ENCODE results near the gene SMARCC1. TPM values are rescaled to one million over a fixed set of nuclear protein-coding genes. Genes with fewer than 3 reads are reported as not detected.

Gene SMARCC1
- total RNA-seq, 1 experiment from 2014 or later, result 43.1 TPM

DNA sequence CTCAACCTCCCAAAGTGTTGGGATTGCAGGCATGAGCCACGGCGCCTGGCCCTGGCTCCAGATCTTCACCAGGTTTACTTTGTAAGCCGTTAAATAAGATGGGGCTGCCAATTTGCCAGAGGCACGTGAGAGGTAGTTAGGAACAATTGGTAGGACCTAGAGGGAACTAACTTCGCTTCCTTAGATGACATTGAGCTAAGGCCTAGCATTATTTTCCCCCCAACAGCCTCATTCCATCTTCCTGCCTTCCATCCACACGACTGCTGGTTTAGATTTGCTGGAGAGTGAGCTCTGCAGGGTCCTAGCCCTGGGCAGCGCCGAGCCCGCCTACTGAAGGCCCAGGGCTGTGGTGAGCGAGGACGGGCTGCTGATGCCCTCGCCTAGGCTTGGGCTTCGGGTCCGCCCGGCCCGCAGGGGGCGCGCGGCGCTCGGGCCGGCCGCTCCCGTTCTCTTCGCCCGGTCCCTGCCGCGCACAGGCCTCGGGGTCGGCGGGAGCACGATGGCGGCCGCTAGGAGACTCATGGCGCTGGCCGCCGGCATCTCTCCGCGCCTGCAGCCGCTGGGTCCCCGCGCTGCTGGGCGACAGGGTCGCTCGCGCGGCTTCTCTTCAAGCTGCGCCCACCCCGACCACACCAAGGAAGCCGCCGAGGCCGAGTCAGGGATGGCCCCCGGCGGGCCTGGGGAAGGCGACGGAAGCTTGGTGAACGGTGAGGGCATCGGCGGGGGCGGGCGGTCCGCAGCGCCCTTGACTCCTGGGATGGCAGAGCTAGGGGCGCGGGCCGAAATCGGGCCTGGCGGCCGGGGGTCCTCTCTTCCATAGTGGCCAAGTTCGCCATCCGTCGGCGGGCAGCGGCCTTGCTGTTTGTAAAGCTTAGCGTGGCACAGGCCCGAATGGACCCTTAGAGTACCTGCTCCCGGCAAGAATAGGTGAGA is 43.1 kb upstream of the SMARCC1 start:
- DNase-seq (peak; percentile 89), ATAC-seq (peak; percentile 99)
- BruUV-seq (replicated peaks), result no TSS peak
- Histone ChIP-seq H3K36me3 (ENCODE audit: low read depth, low read length) (peaks cover 25% of the 10 kb centered on the region), H3K27ac (ENCODE audit: low read length) (peak overlapping the region; percentile 36), H3K79me2 (ENCODE audit: low read length) (peaks cover 39% of the 10 kb centered on the region), H4K20me1 (ENCODE audit: low read length) (peaks cover 12% of the 10 kb centered on the region; the same call in 1 of the 2 replicates), H3K9me3 (ENCODE audit: low read length) (no peaks in the 10 kb centered on the region), H3F3A (ENCODE audit: low read length, unreplicated experiment) (no peaks in the 10 kb centered on the region), H3K4me3 (ENCODE audit: low read length) (peak overlapping the region; percentile 94), H3K4me2 (ENCODE audit: low read length) (peak overlapping the region; percentile 96), H3K9ac (ENCODE audit: low read length) (peak overlapping the region; percentile 98), H2AFZ (ENCODE audit: low read length) (peak overlapping the region; percentile 86), H3K9me2 (replicated peaks; ENCODE audit: low read length) (no peaks in the 10 kb centered on the region), H3K4me1 (ENCODE audit: insufficient read depth, low read length) (peaks cover 17% of the 10 kb centered on the region), H3K27me3 (ENCODE audit: low read length) (no peaks in the 10 kb centered on the region)
- CTCF ChIA-PET, result interaction anchor here (0.6 to 1.6 kb wide), 3 partner anchors 314 to 359 kb away, joined by 3 to 15 read pairs (median 4); no protein-coding TSS in a partner anchor
- intact Hi-C loops (cut with micrococcal nuclease), result no loop called here
- POLR2A ChIA-PET (ENCODE audit: unreplicated experiment), result interaction anchor here (0.5 to 0.8 kb wide), 2 partner anchors 31 to 603 kb away, joined by 3 read pairs; no protein-coding TSS in a partner anchor
- TF ChIP-seq, protein P1, sequence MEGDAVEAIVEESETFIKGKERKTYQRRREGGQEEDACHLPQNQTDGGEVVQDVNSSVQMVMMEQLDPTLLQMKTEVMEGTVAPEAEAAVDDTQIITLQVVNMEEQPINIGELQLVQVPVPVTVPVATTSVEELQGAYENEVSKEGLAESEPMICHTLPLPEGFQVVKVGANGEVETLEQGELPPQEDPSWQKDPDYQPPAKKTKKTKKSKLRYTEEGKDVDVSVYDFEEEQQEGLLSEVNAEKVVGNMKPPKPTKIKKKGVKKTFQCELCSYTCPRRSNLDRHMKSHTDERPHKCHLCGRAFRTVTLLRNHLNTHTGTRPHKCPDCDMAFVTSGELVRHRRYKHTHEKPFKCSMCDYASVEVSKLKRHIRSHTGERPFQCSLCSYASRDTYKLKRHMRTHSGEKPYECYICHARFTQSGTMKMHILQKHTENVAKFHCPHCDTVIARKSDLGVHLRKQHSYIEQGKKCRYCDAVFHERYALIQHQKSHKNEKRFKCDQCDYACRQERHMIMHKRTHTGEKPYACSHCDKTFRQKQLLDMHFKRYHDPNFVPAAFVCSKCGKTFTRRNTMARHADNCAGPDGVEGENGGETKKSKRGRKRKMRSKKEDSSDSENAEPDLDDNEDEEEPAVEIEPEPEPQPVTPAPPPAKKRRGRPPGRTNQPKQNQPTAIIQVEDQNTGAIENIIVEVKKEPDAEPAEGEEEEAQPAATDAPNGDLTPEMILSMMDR (conservative IDR thresholded peaks at IDR 0.05; ENCODE audit: low read depth, low read length), result peak; percentile 82
- TF ChIP-seq EZH2phosphoT487 (IDR thresholded peaks at IDR 0.05; ENCODE audit: borderline replicate concordance, low read length), result no peak

DNA sequence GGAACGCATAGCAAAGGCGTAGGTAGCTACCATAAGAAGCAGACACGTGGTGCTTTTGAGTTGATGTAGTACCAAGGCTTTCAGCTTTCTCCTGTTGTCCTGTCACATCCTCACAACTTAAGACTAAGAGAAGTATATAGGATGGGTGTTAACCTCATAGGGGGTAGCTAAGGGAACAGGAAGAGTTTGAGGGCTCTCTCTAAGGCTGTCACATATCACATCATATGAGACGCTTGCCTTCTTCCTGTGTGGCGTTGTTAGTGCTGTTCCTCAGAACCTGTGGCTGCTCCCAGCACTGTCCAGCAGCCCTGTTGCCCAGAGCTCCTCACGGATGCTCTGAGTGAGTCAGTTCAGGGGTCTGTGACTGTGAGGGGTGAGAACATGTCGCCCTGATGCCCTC is 35.9 kb upstream of the SMARCC1 start:
- H3K27ac ChIP-seq (ENCODE audit: low read length), result no peak overlapping the region
- no peak overlapping the region for H3K9ac ChIP-seq (ENCODE audit: low read length)
- DNase-seq, result no peak
- no peaks in the 10 kb centered on the region for H3K79me2 ChIP-seq (ENCODE audit: low read length)
- no TSS peak for BruUV-seq (replicated peaks)
- no peaks in the 10 kb centered on the region for H3K9me3 ChIP-seq (ENCODE audit: low read length)
- H3K9me2 ChIP-seq (replicated peaks; ENCODE audit: low read length), result no peaks in the 10 kb centered on the region
- no peak overlapping the region for H3K4me3 ChIP-seq (ENCODE audit: low read length)
- no peaks in the 10 kb centered on the region for H3K4me1 ChIP-seq (ENCODE audit: insufficient read depth, low read length)
- H3F3A ChIP-seq (ENCODE audit: low read length, unreplicated experiment), result no peaks in the 10 kb centered on the region
- no peak for TF ChIP-seq EZH2phosphoT487 (IDR thresholded peaks at IDR 0.05; ENCODE audit: borderline replicate concordance, low read length)
- CTCF ChIA-PET, result no interaction called here
- H3K36me3 ChIP-seq (ENCODE audit: low read depth, low read length), result peaks cover 3% of the 10 kb centered on the region; the same call in 1 of the 2 replicates
- no peaks in the 10 kb centered on the region for H4K20me1 ChIP-seq (ENCODE audit: low read length)
- ATAC-seq, result no peak
- intact Hi-C loops (cut with micrococcal nuclease), result no loop called here
- H2AFZ ChIP-seq (ENCODE audit: low read length), result no peak overlapping the region
- H3K27me3 ChIP-seq (ENCODE audit: low read length), result no peaks in the 10 kb centered on the region
- H3K4me2 ChIP-seq (ENCODE audit: low read length), result no peak overlapping the region
- POLR2A ChIA-PET (ENCODE audit: unreplicated experiment), result no interaction called here

DNA sequence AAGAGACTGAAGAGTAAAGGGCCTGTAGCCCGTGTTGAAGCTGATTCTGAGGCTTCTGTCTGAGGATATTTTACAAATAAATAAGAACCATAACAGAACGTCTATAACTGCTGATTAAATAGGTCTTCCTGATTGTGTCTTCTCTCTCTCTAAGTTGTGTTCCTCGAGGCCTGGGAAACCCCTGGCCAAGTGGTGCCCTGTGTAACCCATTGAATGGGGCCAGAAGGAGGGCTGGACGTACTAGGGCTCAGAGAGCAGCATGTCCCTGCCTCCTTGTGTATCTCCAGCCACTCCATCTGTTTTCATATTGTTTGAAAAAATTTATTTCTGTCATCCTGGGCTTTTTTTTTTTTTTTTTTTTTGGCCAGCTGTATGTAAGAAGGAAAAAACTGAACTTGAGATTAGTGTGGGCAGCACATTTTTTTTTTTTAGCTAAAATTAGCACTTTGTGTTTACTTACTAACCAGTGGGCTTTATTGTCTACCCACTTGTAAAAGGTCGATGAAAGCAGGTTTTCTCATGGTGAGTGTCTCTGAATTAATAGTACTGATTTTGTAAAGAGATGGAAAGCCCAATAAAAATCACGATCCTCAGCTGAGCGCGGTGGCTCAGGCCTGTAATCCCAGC is 32.0 kb upstream of the SMARCC1 start:
- H3K4me3 ChIP-seq (ENCODE audit: low read length), result no peak overlapping the region
- no TSS peak for BruUV-seq (replicated peaks)
- intact Hi-C loops (cut with micrococcal nuclease), result no loop called here
- H3K9me3 ChIP-seq (ENCODE audit: low read length), result no peaks in the 10 kb centered on the region
- POLR2A ChIA-PET (ENCODE audit: unreplicated experiment), result interaction anchor here (0.6 kb wide), 1 partner anchor 538 kb away, joined by 10 read pairs; no protein-coding TSS in a partner anchor
- ATAC-seq (no peak), DNase-seq (no peak)
- no peaks in the 10 kb centered on the region for H3K27me3 ChIP-seq (ENCODE audit: low read length)
- no peak overlapping the region for H2AFZ ChIP-seq (ENCODE audit: low read length)
- H3K9ac ChIP-seq (ENCODE audit: low read length), result no peak overlapping the region
- peaks cover 10% of the 10 kb centered on the region; the same call in 1 of the 2 replicates for H3K36me3 ChIP-seq (ENCODE audit: low read depth, low read length)
- no peak for TF ChIP-seq EZH2phosphoT487 (IDR thresholded peaks at IDR 0.05; ENCODE audit: borderline replicate concordance, low read length)
- TF ChIP-seq, protein P1 (conservative IDR thresholded peaks at IDR 0.05; ENCODE audit: low read depth, low read length), result no peak
- TF ChIP-seq EZH2 (IDR thresholded peaks at IDR 0.05; ENCODE audit: low read length, unreplicated experiment), result no peak
- no peaks in the 10 kb centered on the region for H4K20me1 ChIP-seq (ENCODE audit: low read length)
- no peak overlapping the region for H3K4me2 ChIP-seq (ENCODE audit: low read length)
- H3K4me1 ChIP-seq (ENCODE audit: insufficient read depth, low read length), result no peaks in the 10 kb centered on the region
- no peaks in the 10 kb centered on the region for H3F3A ChIP-seq (ENCODE audit: low read length, unreplicated experiment)
- no peak overlapping the region for H3K27ac ChIP-seq (ENCODE audit: low read length)
- CTCF ChIA-PET, result no interaction called here
- no peaks in the 10 kb centered on the region for H3K79me2 ChIP-seq (ENCODE audit: low read length)
- no peaks in the 10 kb centered on the region for H3K9me2 ChIP-seq (replicated peaks; ENCODE audit: low read length)
